ENCODE measurements around the gene PTH2.
A peak's percentile ranks its signal among the peaks of the same experiment; 100 is the strongest.

The PTH2 gene

DNA sequence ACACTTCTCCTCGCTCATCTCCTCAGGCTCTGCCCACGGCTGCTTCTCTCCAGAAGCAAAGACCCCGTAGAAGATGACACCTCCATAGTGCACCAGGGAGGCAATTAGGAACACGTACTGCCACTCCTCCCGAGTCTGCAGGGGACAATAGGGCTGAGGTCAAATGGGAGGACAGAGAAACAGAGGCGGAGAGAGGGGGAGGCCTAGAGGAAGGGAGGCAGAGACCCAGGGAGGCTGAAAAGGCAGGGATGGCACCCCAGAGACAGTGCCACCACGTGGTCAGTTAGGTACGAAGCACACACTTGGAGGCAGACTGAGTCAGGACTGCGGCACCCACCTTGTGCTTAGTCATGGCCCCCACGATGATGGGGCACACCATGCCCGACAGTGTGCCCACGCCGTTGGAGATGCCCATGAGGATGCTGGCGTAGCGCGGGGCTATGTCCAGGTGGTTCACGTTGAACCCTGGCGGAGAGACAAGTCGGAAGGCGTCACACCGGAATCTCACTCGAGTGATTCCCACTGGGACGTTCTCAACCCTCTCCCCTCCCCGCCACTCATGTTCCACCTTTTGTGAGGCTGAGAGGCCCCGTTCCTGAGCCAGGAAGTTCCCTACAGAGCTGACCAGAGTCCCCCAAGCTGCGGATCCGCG, 7.6 kb upstream of the PTH2 start:
- DNase-seq (ENCODE audit: low read depth, low spot score), result no peak

DNA sequence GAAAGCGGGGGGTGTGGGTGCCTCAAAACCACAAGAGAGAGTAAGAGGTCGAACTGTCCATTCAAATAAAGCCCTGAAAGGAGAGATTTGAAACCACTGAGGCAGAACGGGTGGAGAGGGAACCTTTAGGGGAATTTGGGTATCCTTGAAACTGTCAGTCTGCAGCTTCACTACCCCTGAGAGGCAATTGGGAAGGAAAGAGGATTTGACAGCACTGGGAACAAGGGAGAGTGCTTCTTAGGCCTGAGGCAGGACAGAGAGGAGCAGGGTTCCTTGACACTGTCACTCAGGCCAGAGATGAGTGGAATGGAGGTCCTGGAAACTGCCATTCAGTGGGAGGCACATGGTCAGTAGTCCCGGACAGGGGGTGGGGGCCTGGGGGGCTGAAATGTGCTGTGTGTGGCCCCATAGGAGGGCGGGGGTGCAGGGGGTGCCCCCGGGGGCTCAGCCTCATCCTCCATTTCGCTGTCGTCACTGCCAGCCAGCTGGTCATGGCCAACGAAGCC, 7.0 kb upstream of the PTH2 start:
- no peak for DNase-seq (ENCODE audit: low read depth, low spot score)

DNA sequence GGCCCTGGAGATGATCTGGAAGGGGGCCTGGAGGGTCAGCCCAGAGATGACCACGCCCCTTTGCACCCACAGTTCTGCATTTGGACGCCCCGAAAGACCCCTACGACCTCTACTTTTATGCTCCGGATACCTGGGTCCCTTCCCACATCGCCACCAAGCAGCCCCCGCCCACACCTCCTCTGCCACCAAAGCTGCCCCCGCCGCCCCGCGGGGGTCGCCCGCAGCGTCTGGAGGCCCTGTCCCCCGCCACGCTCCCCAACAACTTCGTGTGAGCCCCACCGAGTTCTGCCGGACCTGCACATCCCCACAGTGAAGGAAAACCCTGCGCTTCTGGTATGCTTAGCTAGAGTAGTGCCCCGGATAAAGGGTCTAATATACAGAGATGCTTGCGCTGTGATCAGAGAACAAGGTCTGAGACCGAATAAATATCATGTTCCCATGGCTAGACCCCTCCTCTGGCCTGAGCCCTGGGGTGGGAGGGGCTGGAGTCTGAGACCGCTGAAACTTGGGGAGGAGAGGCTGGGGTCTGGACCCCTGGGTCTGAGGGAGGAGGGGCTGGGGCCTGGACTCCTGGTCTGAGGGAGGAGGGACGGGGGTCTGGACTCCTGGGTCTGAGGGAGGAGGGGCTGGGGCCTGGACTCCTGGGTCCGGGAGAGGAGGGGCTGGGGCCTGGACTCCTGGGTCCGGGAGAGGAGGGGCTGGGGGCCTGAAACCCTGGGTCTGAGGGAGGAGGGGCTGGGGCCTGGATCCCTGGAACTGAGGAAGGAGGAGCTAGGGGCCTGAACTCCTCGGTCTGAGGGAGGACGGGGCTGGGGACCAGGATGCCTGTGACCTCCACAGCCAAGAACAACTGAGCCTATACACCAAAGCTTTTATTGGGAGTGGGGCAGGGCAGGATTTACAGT, 5.6 kb upstream of the PTH2 start:
- no peak for DNase-seq (ENCODE audit: low read depth, low spot score)

DNA sequence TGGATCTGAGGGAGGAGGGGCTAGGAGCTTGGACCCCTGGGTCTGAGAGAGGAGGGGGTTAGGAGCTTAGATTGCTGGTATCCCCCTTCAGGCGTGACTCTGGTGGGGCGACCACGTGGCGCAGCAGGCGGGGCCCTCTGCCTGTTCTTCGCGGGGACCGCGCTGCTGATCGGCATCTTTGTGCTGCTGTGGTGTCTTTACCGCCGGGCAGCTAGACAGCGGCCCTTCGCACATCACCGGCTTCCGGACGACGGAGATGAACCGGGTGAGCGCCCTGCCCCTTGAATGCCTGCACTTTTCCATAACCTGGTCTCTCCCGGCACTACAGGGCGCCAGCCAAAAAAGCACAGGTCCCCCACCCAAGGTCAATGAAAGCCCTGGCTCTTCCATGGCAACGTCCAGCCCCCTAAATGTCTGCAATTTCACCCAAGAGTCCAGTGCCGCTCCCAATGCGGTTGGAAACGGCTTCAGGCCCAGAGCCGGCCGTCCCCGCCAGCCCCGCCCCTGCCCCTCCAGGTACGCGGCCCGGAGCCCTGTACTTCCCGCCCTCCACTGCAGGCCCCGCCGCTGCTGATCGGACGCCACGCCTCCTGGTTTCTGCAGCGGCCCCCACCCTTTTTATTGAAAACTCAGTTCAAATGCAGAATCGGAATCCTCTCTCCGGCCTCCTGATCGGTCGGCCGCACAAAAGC, 4.8 kb upstream of the PTH2 start:
- peak; percentile 63 for DNase-seq (ENCODE audit: low read depth, low spot score)

DNA sequence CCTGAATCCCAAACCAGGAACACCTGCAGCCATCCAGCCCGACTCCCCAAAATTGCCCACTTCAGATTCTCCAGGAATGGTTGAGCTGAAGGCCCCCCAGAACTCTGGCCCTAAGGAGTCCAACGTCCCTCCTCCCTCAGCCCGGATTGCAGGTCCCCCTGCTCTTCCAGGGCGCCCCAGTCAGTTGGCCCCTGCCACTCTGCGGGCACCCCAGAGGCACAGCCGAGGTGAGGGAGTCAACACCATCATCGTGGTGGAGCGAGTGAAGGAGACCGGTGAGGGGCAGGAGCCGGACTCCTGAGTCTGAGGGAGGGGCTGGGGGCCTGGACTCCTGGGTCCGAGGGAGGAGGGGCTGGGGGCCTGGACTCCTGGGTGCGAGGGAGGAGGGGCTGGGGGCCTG, 4.1 kb upstream of the PTH2 start:
- no peak for DNase-seq (ENCODE audit: low read depth, low spot score)

DNA sequence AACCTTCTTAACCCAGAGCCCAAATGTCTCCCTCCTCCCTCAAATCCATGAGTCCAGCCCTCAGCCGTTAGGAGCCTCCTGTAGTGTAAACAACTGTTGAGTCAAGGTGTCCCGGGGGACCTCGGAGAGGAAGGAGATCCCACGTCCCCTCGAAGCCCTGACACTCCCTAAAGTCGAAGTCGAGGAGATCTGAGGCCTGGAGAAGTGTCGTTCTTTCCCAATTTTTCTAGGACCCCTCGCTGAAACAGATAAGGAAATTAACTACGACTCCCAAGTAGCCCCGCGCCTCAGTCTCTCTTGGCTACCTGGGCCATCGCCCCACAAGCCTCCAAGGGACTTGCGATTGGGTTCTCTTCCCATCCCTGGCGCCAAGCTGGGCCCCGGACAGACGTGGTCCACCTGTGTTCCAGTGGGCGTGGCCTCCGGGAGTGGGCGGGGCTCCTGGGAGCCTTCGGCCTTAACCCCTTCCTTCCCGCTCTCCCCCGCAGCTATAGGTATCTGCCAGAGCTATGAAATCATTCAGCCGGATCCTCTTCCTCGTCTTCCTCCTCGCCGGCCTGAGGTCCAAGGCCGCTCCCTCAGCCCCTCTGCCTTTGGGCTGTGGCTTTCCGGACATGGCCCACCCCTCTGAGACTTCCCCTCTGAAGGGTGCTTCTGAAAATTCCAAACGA, 2.8 kb upstream of the PTH2 start:
- DNase-seq (ENCODE audit: low read depth, low spot score), result peak; percentile 89

DNA sequence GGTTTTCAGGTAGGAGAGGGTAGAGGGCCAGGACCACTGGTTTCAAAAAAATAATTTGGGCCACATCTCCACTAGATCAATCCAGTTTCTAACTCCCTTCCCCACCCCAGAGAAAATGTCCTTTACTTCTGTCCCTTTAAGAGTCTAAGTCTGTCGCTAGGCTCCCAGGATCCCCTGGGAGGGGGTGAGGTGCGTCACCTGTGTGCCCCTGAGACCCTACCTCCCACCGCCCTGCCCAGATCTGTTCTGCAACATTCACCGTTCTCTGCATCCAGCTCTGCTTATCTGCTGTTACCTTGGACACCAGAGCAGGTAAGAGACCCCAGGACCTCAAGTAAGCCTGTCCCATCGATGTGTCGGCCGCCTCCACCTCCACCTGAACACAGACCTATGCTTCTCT, 1.9 kb upstream of the PTH2 start, which contains the start of gene GFY:
GFY (plus strand) TSS at position 211 of the 400 bp plus-strand sequence. CDS start 1,043 bp downstream, outside the sequence.
- DNase-seq (ENCODE audit: low read depth, low spot score), result no peak

DNA sequence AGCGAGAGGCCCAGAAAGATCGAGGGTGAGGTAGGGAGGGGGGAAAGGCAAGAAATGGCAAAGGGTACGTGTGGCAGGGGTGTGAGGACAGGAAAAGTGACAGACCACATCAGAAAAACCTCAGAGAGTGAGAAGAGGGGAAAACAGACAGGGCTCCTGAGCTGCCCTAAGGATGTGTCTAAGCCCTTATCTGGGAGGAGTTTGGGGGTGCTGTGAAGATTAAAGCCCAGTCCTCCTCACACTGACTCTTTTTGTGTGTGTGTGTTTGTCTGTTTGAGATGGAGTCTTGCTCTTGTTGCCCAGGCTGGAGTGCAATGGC, 703 bp upstream of the PTH2 start:
- DNase-seq (ENCODE audit: low read depth, low spot score), result no peak

DNA sequence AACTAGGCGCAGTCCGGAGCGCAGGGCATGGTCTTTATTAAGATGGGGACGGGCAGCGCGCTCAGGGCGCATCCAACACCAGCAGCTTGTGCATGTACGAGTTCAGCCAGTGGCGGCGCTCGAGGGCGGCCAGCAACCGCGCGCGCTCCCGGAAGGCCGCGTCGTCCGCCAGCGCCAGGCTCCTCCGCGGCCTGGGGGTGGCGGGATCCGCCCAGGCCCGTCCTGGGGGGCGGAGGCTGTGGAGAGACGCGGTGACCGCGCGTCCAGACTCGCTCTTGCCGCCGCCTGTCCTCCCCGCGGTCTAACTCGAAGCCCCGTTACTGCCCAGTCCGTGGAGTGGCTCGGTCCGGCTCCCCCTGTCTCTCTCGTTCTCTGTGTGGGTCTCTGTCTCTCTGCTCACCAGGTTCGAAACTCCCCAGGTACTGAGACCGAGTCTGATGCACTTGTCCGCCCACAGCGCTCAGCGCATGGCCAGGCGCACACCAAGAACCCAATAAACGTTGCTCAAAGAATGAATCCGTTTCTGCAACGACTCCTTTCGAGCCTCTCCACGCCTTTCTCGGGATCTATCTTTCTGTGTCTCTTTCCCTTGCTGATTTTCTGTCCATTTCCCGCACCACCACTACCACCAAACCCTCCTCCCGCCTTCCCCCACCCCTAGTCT, 702 bp downstream of the PTH2 start:
- DNase-seq (ENCODE audit: low read depth, low spot score), result peak; percentile 80

DNA sequence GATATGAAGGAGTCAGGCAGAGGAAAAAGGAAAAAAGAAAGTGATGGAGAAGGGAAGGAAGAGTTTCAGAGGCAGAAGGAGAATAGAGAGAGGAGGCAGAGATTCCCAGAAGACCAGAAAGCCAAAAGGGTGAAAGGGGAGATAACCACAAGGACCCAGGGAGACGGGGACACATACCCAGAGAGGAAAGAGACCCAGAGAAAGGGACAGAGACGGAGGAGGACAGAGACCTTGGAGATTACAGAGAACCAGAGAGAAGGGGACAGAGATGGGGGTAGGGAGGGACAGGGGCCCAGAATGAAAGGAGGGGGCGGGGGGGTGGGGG, 1.4 kb downstream of the PTH2 start:
- DNase-seq (ENCODE audit: low read depth, low spot score), result no peak

DNA sequence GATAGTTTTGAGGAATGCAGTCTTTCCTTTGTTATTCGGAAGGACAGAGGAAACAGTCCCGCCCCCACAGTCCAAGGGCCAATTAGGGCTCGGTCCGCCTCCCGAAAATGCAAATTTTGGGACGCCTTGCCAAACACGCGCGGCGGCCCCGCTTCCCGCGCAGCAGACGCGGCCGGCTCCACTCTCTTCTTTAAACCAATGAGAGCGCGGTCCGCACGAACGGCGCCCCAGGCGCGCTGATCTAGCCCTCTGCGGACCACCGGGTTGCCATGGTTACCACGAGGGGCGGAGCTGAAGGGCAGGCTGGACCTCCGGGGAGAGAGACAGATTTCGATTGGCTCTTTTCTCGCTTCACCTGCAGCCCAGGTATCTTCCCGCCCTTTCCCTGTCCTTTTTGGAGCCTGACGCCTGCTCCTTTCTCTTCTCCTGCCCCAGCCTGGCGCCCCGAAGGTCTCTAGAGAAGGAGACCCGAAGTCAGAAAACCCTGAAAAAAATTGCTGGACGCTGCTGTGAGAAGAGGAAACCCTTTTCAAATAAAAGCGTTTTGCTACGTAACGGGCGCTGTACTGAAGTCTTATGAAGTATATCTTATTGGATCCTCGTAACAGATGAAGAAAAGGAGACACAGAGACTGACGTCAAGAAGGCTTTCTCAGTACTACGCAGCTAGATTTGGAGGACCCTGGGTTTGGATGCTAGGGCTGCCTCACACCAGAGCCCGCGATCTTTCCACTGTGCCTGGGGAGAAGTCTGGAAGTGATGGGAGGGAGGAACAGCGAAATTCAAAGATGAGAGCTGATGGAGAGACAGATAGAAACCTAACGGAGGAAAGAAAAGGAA, 2.0 kb downstream of the PTH2 start:
- peak; percentile 99 for DNase-seq (ENCODE audit: low read depth, low spot score)

DNA sequence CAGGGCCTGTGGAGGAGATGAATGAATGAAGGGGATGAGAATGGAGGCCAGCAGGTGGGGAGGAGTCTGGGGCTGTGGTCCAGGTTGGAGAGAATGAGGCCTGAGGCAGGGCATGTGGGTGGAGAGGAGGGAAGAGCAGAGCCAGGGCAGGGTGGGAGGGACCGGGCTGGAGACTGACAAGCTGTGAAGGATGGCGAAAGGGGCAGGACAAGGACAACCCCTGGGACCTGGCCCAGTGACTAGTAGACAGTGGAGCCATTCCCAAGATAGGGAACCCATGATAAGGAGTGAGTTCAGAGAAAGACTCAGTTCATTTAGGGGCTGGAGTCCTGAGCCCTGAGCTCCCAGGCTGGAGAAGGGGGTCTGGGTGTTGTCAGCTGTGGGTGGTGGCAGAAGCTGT, 3.0 kb downstream of the PTH2 start:
- DNase-seq (ENCODE audit: low read depth, low spot score), result no peak

DNA sequence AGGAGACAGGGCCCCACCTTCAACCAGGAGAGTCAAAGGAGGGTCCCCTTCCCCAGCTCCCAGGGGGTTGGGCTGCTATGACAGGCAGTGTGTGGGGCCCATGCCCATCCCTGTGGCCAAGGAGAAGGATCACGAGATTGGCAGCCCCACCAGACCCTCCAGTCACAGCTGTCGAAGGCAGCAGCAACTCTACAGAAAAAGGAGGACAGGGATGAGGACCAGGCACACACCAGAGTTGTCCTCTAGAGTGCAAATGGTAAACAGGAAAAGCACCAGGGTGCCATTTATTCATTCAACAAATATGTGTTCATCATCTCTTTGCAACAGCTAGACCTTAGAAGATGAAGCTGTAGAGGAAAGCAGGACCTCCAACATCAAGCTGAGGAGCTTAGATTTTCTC, 4.1 kb downstream of the PTH2 start:
- no peak for DNase-seq (ENCODE audit: low read depth, low spot score)

DNA sequence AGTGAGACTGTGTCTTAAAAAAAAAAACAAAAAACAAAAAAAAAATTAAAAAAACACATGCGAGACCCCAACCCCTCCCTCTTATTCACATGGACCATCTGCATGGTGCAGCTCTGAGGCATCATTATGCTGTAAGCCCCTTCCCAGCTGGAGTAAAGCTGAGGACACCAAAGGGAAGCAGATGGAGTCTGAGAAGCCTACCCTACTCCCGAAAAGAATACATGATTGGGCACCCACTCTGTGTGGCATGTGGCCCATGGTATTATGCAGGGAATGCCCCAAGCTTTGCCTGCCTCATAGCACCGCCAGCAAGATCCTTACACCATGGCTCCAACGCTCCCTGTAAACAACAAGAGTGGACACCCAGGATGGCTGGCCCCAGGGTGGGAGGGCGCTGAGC, 4.7 kb downstream of the PTH2 start:
- DNase-seq (ENCODE audit: low read depth, low spot score), result no peak

DNA sequence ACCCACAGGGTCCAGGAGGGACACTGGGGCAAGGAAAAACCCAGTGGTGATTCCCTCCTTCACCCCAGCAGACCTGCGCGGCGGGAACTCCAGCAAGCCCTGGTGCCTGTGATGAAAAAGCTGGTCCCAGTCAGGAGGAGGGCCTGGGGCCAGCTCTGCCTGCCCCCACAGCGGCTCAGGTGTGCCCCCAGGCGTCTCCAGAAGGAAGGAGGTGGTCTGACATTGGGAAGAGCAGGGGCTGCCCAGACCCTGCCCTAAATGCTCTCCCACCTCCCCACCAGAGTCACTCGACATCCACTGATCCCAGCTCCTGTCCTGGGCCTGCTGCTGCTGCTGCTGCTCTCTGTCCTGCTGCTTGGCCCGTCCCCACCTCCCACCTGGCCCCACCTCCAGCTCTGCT, 6.2 kb downstream of the PTH2 start:
- DNase-seq (ENCODE audit: low read depth, low spot score), result no peak

DNA sequence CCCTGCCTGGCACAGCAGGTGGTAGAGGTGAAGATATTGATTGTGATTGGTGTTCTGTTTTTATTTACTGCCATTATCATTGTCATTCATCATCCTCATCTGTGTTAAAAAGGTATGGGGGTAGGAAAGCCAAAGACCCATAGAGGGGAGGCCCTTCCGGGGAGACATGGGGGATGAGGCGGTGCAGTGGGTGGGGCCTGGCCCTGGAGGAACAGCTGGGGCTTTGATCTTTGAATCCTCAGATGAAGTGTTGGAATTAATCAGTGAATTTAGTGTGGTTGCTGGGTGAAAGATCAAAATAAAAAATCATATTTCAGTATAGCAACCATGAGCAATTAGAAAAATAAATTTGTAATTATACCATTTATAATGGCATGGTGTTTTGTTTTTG, 7.4 kb downstream of the PTH2 start:
- DNase-seq (ENCODE audit: low read depth, low spot score), result no peak

DNA sequence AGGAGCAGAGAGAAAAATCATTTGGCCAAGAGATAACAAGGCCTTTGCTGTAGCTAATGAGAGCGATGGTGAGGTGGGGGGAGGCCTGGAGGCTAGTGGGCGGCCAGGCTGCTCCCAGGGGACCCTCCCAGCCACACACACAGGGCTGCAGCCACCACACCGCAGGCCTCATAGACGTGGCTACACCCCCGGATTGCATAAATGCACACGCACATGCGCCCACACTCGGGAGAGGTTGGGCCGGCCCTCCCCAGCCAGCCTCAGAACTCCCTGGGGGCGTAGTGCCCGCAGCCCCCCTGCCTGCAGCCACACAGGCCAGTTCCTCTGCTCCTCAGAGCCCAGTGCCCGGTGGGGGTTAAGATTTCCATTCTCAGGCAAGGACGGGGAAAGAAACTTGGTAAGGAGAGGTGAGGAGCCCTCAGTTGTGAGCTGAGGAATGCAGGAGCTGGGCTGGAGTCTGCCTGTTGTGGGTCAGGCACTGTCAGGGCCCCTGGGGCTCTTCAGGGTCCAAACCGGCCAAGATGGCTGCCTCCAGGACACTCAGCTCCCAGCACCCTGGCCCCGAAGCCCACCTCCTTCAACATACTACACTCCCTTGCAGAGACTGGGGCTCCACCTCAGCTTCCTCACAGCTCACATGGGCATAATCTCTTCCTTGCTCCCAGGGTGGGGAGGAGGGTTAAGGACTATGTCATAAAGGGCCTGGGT, 8.0 kb downstream of the PTH2 start:
- no peak for DNase-seq (ENCODE audit: low read depth, low spot score)

DNA sequence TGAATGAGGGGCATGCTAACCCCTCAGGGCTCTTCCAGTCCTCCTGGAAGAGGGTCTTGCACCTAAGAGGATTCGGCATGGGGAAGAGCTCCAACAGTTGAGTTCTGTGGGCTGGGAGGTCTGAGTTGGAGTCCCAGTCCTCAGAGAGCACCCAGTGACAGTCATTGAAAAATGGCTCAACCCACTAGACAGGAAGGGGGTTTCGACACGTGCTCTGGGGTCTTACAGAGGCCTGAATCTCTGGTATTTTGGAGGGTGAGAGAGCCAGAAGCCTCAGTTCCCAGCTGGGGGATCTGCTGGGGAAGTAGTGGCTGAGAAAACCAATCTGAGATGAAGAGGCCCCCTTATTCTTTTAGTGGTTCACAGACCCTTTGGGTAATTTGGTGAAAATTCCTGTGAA, 9.0 kb downstream of the PTH2 start:
- no peak for DNase-seq (ENCODE audit: low read depth, low spot score)

DNA sequence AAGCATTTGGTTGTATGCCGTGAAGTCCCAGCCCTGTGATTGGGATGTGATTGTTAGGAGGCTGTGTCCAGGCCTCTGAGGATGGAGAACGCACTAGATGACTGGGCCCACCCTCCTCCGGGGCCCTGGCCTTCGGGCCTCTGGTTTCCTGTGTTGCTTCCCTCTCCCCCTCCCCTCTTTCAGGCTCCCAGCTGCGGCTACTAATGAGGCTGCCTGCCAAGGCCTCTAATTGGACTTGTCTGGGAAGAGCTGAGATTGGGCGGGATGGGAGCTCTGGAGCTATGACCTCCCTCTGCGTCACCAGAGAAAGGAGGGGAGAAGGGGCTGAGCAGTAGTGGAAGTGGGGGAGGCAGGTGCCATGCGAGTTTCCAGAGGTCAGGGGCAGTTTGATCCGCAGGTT, 9.9 kb downstream of the PTH2 start:
- DNase-seq (ENCODE audit: low read depth, low spot score), result peak; percentile 74
